ENCODE results near the gene SEMA5A.

The SEMA5A gene

GRCh38 chr5:9009931-9010651, 535.8 kb downstream of the SEMA5A start:
- DNase-seq (ENCODE audit: low spot score) = no peak

GRCh38 chr5:8997542-8998070, 548.3 kb downstream of the SEMA5A start:
- no peak for DNase-seq (ENCODE audit: low spot score)

GRCh38 chr5:8993031-8993430, 552.8 kb downstream of the SEMA5A start:
- DNase-seq (ENCODE audit: low spot score) = no peak
